ENCODE measurements around the gene ELL3. TPM values are rescaled to one million over a fixed set of nuclear protein-coding genes. Genes with fewer than 3 reads are reported as not detected.

ELL3 gene
- total and polyA plus RNA-seq, 10 of the 15 experiments (the other 5 are each of a cell fraction or from before 2014, with no cell fraction given) = 12.9 to 30.3 (median 20.2) TPM

DNA sequence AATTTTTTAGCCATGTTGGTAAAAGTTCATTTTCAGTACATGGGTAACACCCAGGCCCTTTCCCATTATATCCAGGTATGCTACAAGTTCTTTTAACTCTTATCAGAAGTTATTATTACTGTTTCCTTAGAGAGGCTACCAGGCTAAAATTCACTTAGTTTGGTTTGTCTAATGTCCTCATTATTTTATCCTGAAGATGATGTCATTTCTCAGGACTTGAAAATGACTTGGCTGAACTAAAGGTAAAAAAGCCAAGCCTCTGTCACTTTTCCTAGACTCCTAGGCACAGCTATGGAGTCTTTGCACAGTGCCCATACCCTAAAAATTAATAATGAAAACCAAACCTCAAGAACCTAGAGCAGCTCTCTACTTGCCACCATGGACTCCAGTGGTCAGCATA lies 4.1 kb downstream of the ELL3 start (continued):
- TF ChIP-seq, protein P1, sequence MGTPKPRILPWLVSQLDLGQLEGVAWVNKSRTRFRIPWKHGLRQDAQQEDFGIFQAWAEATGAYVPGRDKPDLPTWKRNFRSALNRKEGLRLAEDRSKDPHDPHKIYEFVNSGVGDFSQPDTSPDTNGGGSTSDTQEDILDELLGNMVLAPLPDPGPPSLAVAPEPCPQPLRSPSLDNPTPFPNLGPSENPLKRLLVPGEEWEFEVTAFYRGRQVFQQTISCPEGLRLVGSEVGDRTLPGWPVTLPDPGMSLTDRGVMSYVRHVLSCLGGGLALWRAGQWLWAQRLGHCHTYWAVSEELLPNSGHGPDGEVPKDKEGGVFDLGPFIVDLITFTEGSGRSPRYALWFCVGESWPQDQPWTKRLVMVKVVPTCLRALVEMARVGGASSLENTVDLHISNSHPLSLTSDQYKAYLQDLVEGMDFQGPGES (IDR thresholded peaks at IDR 0.05) = no peak
- TF ChIP-seq, protein P2, sequence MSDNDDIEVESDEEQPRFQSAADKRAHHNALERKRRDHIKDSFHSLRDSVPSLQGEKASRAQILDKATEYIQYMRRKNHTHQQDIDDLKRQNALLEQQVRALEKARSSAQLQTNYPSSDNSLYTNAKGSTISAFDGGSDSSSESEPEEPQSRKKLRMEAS (IDR thresholded peaks at IDR 0.05; ENCODE audit: low read depth, low read length) = no peak
- TF ChIP-seq, protein P3, sequence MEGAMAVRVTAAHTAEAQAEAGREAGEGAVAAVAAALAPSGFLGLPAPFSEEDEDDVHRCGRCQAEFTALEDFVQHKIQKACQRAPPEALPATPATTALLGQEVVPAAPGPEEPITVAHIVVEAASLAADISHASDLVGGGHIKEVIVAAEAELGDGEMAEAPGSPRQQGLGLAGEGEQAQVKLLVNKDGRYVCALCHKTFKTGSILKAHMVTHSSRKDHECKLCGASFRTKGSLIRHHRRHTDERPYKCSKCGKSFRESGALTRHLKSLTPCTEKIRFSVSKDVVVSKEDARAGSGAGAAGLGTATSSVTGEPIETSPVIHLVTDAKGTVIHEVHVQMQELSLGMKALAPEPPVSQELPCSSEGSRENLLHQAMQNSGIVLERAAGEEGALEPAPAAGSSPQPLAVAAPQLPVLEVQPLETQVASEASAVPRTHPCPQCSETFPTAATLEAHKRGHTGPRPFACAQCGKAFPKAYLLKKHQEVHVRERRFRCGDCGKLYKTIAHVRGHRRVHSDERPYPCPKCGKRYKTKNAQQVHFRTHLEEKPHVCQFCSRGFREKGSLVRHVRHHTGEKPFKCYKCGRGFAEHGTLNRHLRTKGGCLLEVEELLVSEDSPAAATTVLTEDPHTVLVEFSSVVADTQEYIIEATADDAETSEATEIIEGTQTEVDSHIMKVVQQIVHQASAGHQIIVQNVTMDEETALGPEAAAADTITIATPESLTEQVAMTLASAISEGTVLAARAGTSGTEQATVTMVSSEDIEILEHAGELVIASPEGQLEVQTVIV (IDR thresholded peaks at IDR 0.05; ENCODE audit: borderline replicate concordance, partially characterized antibody) = no peak
- TF ChIP-seq FOXK2 (IDR thresholded peaks at IDR 0.05) = no peak

DNA sequence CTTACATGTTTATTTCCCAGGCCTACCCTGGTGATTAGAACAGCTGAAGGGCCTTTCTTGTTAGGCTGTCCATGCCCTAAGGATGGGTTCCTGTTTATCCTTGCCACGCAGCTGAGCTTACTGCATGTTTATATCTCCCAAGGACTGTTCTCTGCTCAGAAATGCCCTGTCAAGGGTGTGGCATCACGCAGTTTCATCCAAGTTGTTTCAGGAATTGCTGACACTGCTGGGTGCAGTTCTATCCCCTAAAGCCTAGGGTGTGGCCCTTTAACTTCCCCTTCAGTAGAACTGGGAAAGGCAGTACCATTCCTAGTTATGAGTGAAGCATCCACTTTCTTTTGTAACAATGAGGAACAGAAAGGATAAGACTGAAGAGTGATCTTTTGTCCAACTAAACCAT lies 5.0 kb downstream of the ELL3 start:
- RAD21 ChIA-PET (ENCODE audit: unreplicated experiment) = no interaction called here
- no peak overlapping the region for H3K4me2 ChIP-seq (ENCODE audit: control insufficient read depth, insufficient read depth)
- no peak for TF ChIP-seq NR2C1 (IDR thresholded peaks at IDR 0.05)
- TF ChIP-seq STAT3 (IDR thresholded peaks at IDR 0.05; ENCODE audit: low read depth, low read length) = no peak
- TF ChIP-seq, protein P4, sequence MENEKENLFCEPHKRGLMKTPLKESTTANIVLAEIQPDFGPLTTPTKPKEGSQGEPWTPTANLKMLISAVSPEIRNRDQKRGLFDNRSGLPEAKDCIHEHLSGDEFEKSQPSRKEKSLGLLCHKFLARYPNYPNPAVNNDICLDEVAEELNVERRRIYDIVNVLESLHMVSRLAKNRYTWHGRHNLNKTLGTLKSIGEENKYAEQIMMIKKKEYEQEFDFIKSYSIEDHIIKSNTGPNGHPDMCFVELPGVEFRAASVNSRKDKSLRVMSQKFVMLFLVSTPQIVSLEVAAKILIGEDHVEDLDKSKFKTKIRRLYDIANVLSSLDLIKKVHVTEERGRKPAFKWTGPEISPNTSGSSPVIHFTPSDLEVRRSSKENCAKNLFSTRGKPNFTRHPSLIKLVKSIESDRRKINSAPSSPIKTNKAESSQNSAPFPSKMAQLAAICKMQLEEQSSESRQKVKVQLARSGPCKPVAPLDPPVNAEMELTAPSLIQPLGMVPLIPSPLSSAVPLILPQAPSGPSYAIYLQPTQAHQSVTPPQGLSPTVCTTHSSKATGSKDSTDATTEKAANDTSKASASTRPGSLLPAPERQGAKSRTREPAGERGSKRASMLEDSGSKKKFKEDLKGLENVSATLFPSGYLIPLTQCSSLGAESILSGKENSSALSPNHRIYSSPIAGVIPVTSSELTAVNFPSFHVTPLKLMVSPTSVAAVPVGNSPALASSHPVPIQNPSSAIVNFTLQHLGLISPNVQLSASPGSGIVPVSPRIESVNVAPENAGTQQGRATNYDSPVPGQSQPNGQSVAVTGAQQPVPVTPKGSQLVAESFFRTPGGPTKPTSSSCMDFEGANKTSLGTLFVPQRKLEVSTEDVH (IDR thresholded peaks at IDR 0.05; ENCODE audit: low read depth, partially characterized antibody) = no peak
- no peak for TF ChIP-seq CEBPB (IDR thresholded peaks at IDR 0.05; ENCODE audit: borderline replicate concordance in 1 of 2, low read depth in 2 of 2, low read length in 2 of 2)
- TF ChIP-seq ASH2L (IDR thresholded peaks at IDR 0.05; ENCODE audit: borderline replicate concordance, low read depth) = no peak
- TF ChIP-seq RUNX3 (IDR thresholded peaks at IDR 0.05; ENCODE audit: low read length) = no peak
- TF ChIP-seq EZH2 (IDR thresholded peaks at IDR 0.05; ENCODE audit: borderline replicate concordance, control insufficient read depth, low read depth, low read length) = no peak
- TF ChIP-seq, protein P5, sequence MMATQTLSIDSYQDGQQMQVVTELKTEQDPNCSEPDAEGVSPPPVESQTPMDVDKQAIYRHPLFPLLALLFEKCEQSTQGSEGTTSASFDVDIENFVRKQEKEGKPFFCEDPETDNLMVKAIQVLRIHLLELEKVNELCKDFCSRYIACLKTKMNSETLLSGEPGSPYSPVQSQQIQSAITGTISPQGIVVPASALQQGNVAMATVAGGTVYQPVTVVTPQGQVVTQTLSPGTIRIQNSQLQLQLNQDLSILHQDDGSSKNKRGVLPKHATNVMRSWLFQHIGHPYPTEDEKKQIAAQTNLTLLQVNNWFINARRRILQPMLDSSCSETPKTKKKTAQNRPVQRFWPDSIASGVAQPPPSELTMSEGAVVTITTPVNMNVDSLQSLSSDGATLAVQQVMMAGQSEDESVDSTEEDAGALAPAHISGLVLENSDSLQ (IDR thresholded peaks at IDR 0.05) = no peak
- TF ChIP-seq NFYB (IDR thresholded peaks at IDR 0.05; ENCODE audit: insufficient read depth, low read depth, low read length) = no peak
- no peak for TF ChIP-seq SPI1 (IDR thresholded peaks at IDR 0.05; ENCODE audit: borderline replicate concordance, insufficient read depth, low read depth, low read length)
- TF ChIP-seq IKZF1 (conservative IDR thresholded peaks at IDR 0.05) = no peak
- TF ChIP-seq FOXK2 (IDR thresholded peaks at IDR 0.05) = no peak

More for the DNA sequence above, 5.0 kb downstream of the ELL3 start:
- ChIA-PET CTCF (interaction anchor here (0.6 to 3.0 kb wide), 8 partner anchors 15 to 709 kb away, joined by 3 to 30 read pairs (median 4); partner anchors contain the start of genes HYPK and SERINC4), SMC1A (ENCODE audit: uncharacterized antibody, unreplicated experiment) (interaction anchor here (0.9 to 14.9 kb wide), 8 partner anchors 14 to 44 kb away, joined by 3 to 129 read pairs (median 10); partner anchors contain the start of gene SERF2), POLR2A (interaction anchor here (0.5 to 1.2 kb wide), 4 partner anchors 18 to 1061 kb away, joined by 3 read pairs; no protein-coding TSS in a partner anchor)
- peaks cover 10% of the 10 kb centered on the region for H3K4me1 ChIP-seq (ENCODE audit: control insufficient read depth, insufficient read depth, low read length)
- no peaks in the 10 kb centered on the region for H4K20me1 ChIP-seq (ENCODE audit: control insufficient read depth, insufficient read depth)
- no peak overlapping the region for H3K4me3 ChIP-seq
- 66% methylated on average over 2 of the region's 2 CpGs for whole genome bisulfite sequencing (ENCODE audit: insufficient coverage, insufficient replicate concordance, low lambda C conversion rate, missing lambda C conversion rate)
- H3K36me3 ChIP-seq (ENCODE audit: control insufficient read depth in 2 of 2, insufficient read depth in 2 of 2, low read length in 1 of 2) = peaks cover 11 to 36% of the 10 kb centered on the region in 2 experiments
- BruUV-seq (replicated peaks) = no TSS peak
- H3K79me2 ChIP-seq (ENCODE audit: control insufficient read depth, insufficient read depth, low read length) = no peaks in the 10 kb centered on the region
- no peak overlapping the region for H3K9ac ChIP-seq (ENCODE audit: control insufficient read depth, insufficient read depth, low read length)
- H3K27ac ChIP-seq (ENCODE audit: control insufficient read depth, insufficient read depth) = no peak overlapping the region
- no peaks in the 10 kb centered on the region for H3K9me3 ChIP-seq (replicated peaks; ENCODE audit: control insufficient read depth, insufficient read depth, low read length)
- DNase-seq (ENCODE audit: low read depth, low spot score) (no peak), ATAC-seq (no peak), FAIRE-seq (no peak)
- in situ Hi-C loops (cut with MboI) (no loop called here), intact Hi-C loops (cut with micrococcal nuclease; ENCODE audit: unreplicated experiment) (no loop called here)
- H2AFZ ChIP-seq (ENCODE audit: control insufficient read depth, low read depth, low read length) = no peak overlapping the region
- H3K27me3 ChIP-seq (replicated peaks in 1 of 2; ENCODE audit: control insufficient read depth in 2 of 2, insufficient read depth in 2 of 2, low read length in 1 of 2) = no peaks in the 10 kb centered on the region

Measured in GM12878 (cell line).